ENCODE results near the gene EFHC1. TPM values are rescaled to one million over a fixed set of nuclear protein-coding genes. Genes with fewer than 3 reads are reported as not detected.
"Not testable (repeated sequence)": the region's sequence is repeated elsewhere in the genome, so short reads cannot be mapped to it uniquely, and the experiment has no call there.

The EFHC1 gene
- total RNA-seq, 2 donors from 2014 or later: 3.1 to 3.7 TPM

GRCh38 chr6:52438926-52439325 lies 18.8 kb downstream of the EFHC1 start:
- Mint-ChIP-seq H3K27me3 (no peaks in the 10 kb centered on the region), H3K4me1 (no peaks in the 10 kb centered on the region), H3K27ac (no peak overlapping the region), H3K4me3 (no peak overlapping the region), H3K9me3 (no peaks in the 10 kb centered on the region), H3K36me3 (ENCODE audit: low read depth) (no peaks in the 10 kb centered on the region)
- no peak for ATAC-seq (replicated peaks)

GRCh38 chr6:52454556-52454955 lies 34.4 kb downstream of the EFHC1 start:
- H3K27ac Mint-ChIP-seq: no peak overlapping the region
- H3K36me3 Mint-ChIP-seq (ENCODE audit: low read depth): peaks cover 8% of the 10 kb centered on the region
- peaks cover 11% of the 10 kb centered on the region for H3K9me3 Mint-ChIP-seq
- no peak overlapping the region for H3K4me3 Mint-ChIP-seq
- ATAC-seq (replicated peaks): no peak
- H3K27me3 Mint-ChIP-seq: peaks cover 4% of the 10 kb centered on the region
- no peaks in the 10 kb centered on the region for H3K4me1 Mint-ChIP-seq

GRCh38 chr6:52457096-52457495 lies 37.0 kb downstream of the EFHC1 start:
- H3K4me3 Mint-ChIP-seq: no peak overlapping the region
- H3K4me1 Mint-ChIP-seq: no peaks in the 10 kb centered on the region
- no peaks in the 10 kb centered on the region for H3K27me3 Mint-ChIP-seq
- H3K9me3 Mint-ChIP-seq: no peaks in the 10 kb centered on the region
- ATAC-seq (replicated peaks): no peak
- no peaks in the 10 kb centered on the region for H3K36me3 Mint-ChIP-seq (ENCODE audit: low read depth)
- H3K27ac Mint-ChIP-seq: no peak overlapping the region

- not testable (repeated sequence) for ATAC-seq (replicated peaks); H3K27ac Mint-ChIP-seq; H3K36me3 Mint-ChIP-seq (ENCODE audit: low read depth); H3K27me3 Mint-ChIP-seq; H3K4me1 Mint-ChIP-seq; H3K4me3 Mint-ChIP-seq; H3K9me3 Mint-ChIP-seq
Observed at GRCh38 chr6:52461194-52461593, 41.1 kb downstream of the EFHC1 start.

GRCh38 chr6:52474173-52474572 lies 54.0 kb downstream of the EFHC1 start:
- Mint-ChIP-seq H3K4me3 (no peak overlapping the region), H3K9me3 (no peaks in the 10 kb centered on the region), H3K36me3 (ENCODE audit: low read depth) (no peaks in the 10 kb centered on the region), H3K27ac (no peak overlapping the region), H3K4me1 (no peaks in the 10 kb centered on the region), H3K27me3 (no peaks in the 10 kb centered on the region)
- no peak for ATAC-seq (replicated peaks)

- Mint-ChIP-seq H3K27me3 (no peaks in the 10 kb centered on the region), H3K27ac (no peak overlapping the region), H3K36me3 (ENCODE audit: low read depth) (no peaks in the 10 kb centered on the region), H3K9me3 (no peaks in the 10 kb centered on the region), H3K4me3 (no peak overlapping the region), H3K4me1 (no peaks in the 10 kb centered on the region)
- no peak for ATAC-seq (replicated peaks)
Observed at GRCh38 chr6:52475307-52475706, 55.2 kb downstream of the EFHC1 start.

GRCh38 chr6:52482903-52483670 lies 62.9 kb downstream of the EFHC1 start:
- no peak for ATAC-seq (replicated peaks)
- no peaks in the 10 kb centered on the region for H3K4me1 Mint-ChIP-seq

GRCh38 chr6:52483671-52484003 lies 63.5 kb downstream of the EFHC1 start:
- Mint-ChIP-seq H3K9me3 (no peaks in the 10 kb centered on the region), H3K27me3 (no peaks in the 10 kb centered on the region), H3K27ac (no peak overlapping the region), H3K4me1 (no peaks in the 10 kb centered on the region), H3K36me3 (ENCODE audit: low read depth) (no peaks in the 10 kb centered on the region), H3K4me3 (no peak overlapping the region)
- ATAC-seq (replicated peaks): no peak

More at GRCh38 chr6:52482903-52483670, 62.9 kb downstream of the EFHC1 start:
- Mint-ChIP-seq H3K27ac (no peak overlapping the region), H3K9me3 (no peaks in the 10 kb centered on the region), H3K4me3 (no peak overlapping the region), H3K36me3 (ENCODE audit: low read depth) (no peaks in the 10 kb centered on the region), H3K27me3 (no peaks in the 10 kb centered on the region)

- no peak overlapping the region for H3K4me3 Mint-ChIP-seq
- no peaks in the 10 kb centered on the region for H3K9me3 Mint-ChIP-seq
- H3K27me3 Mint-ChIP-seq: no peaks in the 10 kb centered on the region
- H3K27ac Mint-ChIP-seq: no peak overlapping the region
- no peaks in the 10 kb centered on the region for H3K36me3 Mint-ChIP-seq (ENCODE audit: low read depth)
- H3K4me1 Mint-ChIP-seq: no peaks in the 10 kb centered on the region
- no peak for ATAC-seq (replicated peaks)
Observed at GRCh38 chr6:52489881-52490280, 69.7 kb downstream of the EFHC1 start.

- ATAC-seq (replicated peaks): no peak
- Mint-ChIP-seq H3K36me3 (ENCODE audit: low read depth) (no peaks in the 10 kb centered on the region), H3K4me1 (no peaks in the 10 kb centered on the region), H3K27me3 (no peaks in the 10 kb centered on the region), H3K4me3 (no peak overlapping the region), H3K27ac (no peak overlapping the region), H3K9me3 (peaks cover 4% of the 10 kb centered on the region)
Observed at GRCh38 chr6:52491203-52492069, 71.3 kb downstream of the EFHC1 start.

GRCh38 chr6:52493669-52494068 lies 73.5 kb downstream of the EFHC1 start:
- Mint-ChIP-seq H3K27me3 (no peaks in the 10 kb centered on the region), H3K4me1 (no peaks in the 10 kb centered on the region), H3K27ac (no peak overlapping the region), H3K4me3 (no peak overlapping the region), H3K9me3 (peaks cover 4% of the 10 kb centered on the region), H3K36me3 (ENCODE audit: low read depth) (no peaks in the 10 kb centered on the region)
- peak; percentile 79 for ATAC-seq (replicated peaks)

GRCh38 chr6:52494298-52495072 lies 74.3 kb downstream of the EFHC1 start:
- no peak overlapping the region for H3K4me3 Mint-ChIP-seq

GRCh38 chr6:52495922-52496321 lies 75.8 kb downstream of the EFHC1 start:
- Mint-ChIP-seq H3K36me3 (ENCODE audit: low read depth) (no peaks in the 10 kb centered on the region), H3K27me3 (no peaks in the 10 kb centered on the region), H3K4me1 (no peaks in the 10 kb centered on the region), H3K27ac (no peak overlapping the region), H3K4me3 (no peak overlapping the region), H3K9me3 (peaks cover 4% of the 10 kb centered on the region)
- ATAC-seq (replicated peaks): no peak

More at GRCh38 chr6:52494298-52495072, 74.3 kb downstream of the EFHC1 start:
- no peaks in the 10 kb centered on the region for H3K36me3 Mint-ChIP-seq (ENCODE audit: low read depth)
- H3K27me3 Mint-ChIP-seq: no peaks in the 10 kb centered on the region
- peak; percentile 22 for ATAC-seq (replicated peaks)
- no peak overlapping the region for H3K27ac Mint-ChIP-seq
- peaks cover 4% of the 10 kb centered on the region for H3K9me3 Mint-ChIP-seq
- H3K4me1 Mint-ChIP-seq: no peaks in the 10 kb centered on the region

GRCh38 chr6:52496631-52497030 lies 76.5 kb downstream of the EFHC1 start:
- Mint-ChIP-seq H3K4me1 (no peaks in the 10 kb centered on the region), H3K36me3 (ENCODE audit: low read depth) (no peaks in the 10 kb centered on the region), H3K27ac (no peak overlapping the region)

More at GRCh38 chr6:52496631-52497030, 76.5 kb downstream of the EFHC1 start:
- ATAC-seq (replicated peaks): no peak
- Mint-ChIP-seq H3K9me3 (peaks cover 4% of the 10 kb centered on the region), H3K27me3 (no peaks in the 10 kb centered on the region), H3K4me3 (no peak overlapping the region)

All from activated T-helper 17 cell treated with anti-CD3 and anti-CD28 coated beads, Interleukin-2, amount 50 U/mL, for 72 hours (primary cell).